B cell (primary cell): ENCODE measurements around the gene TMEM238L. TPM values are rescaled to one million over a fixed set of nuclear protein-coding genes. Genes with fewer than 3 reads are reported as not detected.

Source experiments
- ATAC-seq: fragments of 200-7000 bp; cut with Tn5 transposase; one replicate; pipeline ENCODE4 v1.10.0; 2021; ENCODE audit warnings: low read depth, mild to moderate bottlenecking, moderate number of reproducible peaks, moderate library complexity
- CTCF ChIA-PET: fragments of 350-600 bp; sonication (Branson Sonifier 250); formaldehyde crosslinking; loops from one replicate; lab custom pipeline; 2021; ENCODE audit warnings: antibody characterized with exemption, inconsistent platforms; lab: Charles Lee
- POLR2A ChIA-PET: fragments of 350-600 bp; sonication (Branson Sonifier 250); formaldehyde crosslinking; loops from one replicate; lab custom pipeline; 2021; ENCODE audit warnings: antibody characterized with exemption; lab: Charles Lee
- DNase-seq: peaks from one replicate; pipeline ENCODE4 v3.0.0; 2013
- H2AFZ ChIP-seq: 2 replicates; pipeline ENCODE4 v1.6.1; 2012; ENCODE audit warnings: mild to moderate bottlenecking, low read depth, low read length; ENCODE audit not compliant: insufficient read depth, poor library complexity, severe bottlenecking
- H3K27ac ChIP-seq, 2 donors: 1 replicate in 1 of 2; 2 replicates in 1 of 2; pipeline ENCODE4 v1.5.1; 2012 to 2013; ENCODE audit warnings: low read length in 2 of 2, mild to moderate bottlenecking in 2 of 2, moderate library complexity in 1 of 2
- H3K27me3 ChIP-seq, 4 experiments: fragments of 200-600 bp in 1 of 4; sonication (generic) in 1 of 4; replicated peaks in 1 of 4; 1 replicate in 2 of 4; 2 replicates in 2 of 4; pipeline versions ENCODE4 v1.6.1 to v1.7.0; 2013 to 2016; ENCODE audit warnings: low read length in 3 of 4, mild to moderate bottlenecking in 2 of 4, mixed read lengths in 1 of 4, moderate library complexity in 1 of 4; ENCODE audit not compliant: insufficient read depth in 4 of 4, control insufficient read depth in 3 of 4; ENCODE audit errors: control extremely low read depth in 1 of 4
- H3K36me3 ChIP-seq, 2 experiments: replicated peaks in 1 of 2; 1 replicate in 1 of 2; 2 replicates in 1 of 2; pipeline versions ENCODE4 v1.6.1 to v1.7.1; 2013; ENCODE audit warnings: low read length in 1 of 2; ENCODE audit not compliant: insufficient read depth in 2 of 2, control insufficient read depth in 1 of 2; ENCODE audit errors: control extremely low read depth in 1 of 2, extremely low read depth in 1 of 2
- H3K4me1 ChIP-seq, 2 donors: fragments of 200-600 bp in 1 of 2; sonication (generic) in 1 of 2; 1 replicate in 1 of 2; 2 replicates in 1 of 2; pipeline versions ENCODE4 v1.5.1 to v1.6.1; 2013 to 2017; ENCODE audit warnings: low read length in 2 of 2; ENCODE audit not compliant: control insufficient read depth in 2 of 2, insufficient read depth in 2 of 2
- H3K4me2 ChIP-seq: replicated peaks from 2 replicates; pipeline ENCODE3; 2012; ENCODE audit warnings: mild to moderate bottlenecking, low read depth, low read length; ENCODE audit not compliant: poor library complexity, severe bottlenecking
- H3K4me3 ChIP-seq, 5 experiments: fragments of 200-600 bp in 1 of 5; sonication (generic) in 1 of 5; 1 replicate in 3 of 5; 2 replicates in 2 of 5; pipeline versions ENCODE4 v1.5.1 to v1.7.0; 2011 to 2016; ENCODE audit warnings: low read length in 4 of 5, mild to moderate bottlenecking in 4 of 5, low read depth in 2 of 5, control low read depth in 1 of 5, moderate library complexity in 1 of 5; ENCODE audit not compliant: insufficient read depth in 1 of 5; ENCODE audit errors: control extremely low read depth in 1 of 5, extremely low read depth in 1 of 5
- H3K79me2 ChIP-seq: fragments of 200-600 bp; sonication (generic); one replicate; pipeline ENCODE4 v1.6.0; 2016; ENCODE audit warnings: low read length; ENCODE audit not compliant: control insufficient read depth, insufficient read depth
- H3K9ac ChIP-seq: fragments of 200-600 bp; sonication (generic); 2 replicates; pipeline ENCODE4 v1.6.1; 2017; ENCODE audit warnings: mild to moderate bottlenecking, low read length, moderate library complexity
- H3K9me3 ChIP-seq, 3 donors: one replicate each; pipeline versions ENCODE4 v1.6.1 to v1.7.1; 2013; ENCODE audit warnings: low read length in 2 of 3; ENCODE audit not compliant: control insufficient read depth in 2 of 3, insufficient read depth in 1 of 3; ENCODE audit errors: control extremely low read depth in 1 of 3
- H4K20me1 ChIP-seq: 2 replicates; pipeline ENCODE4 v1.6.0; 2012; ENCODE audit warnings: mild to moderate bottlenecking, low read length; ENCODE audit not compliant: insufficient read depth, control insufficient read depth, poor library complexity, severe bottlenecking
- H3K27ac Mint-ChIP-seq: one replicate; pipeline ENCODE4 v1.8.0; 2021; ENCODE audit warnings: mixed read lengths
- H3K27me3 Mint-ChIP-seq: one replicate; pipeline ENCODE4 v1.8.0; 2021; ENCODE audit warnings: mixed read lengths
- H3K4me1 Mint-ChIP-seq: one replicate; pipeline ENCODE4 v1.8.0; 2021; ENCODE audit warnings: mixed read lengths
- H3K4me3 Mint-ChIP-seq: one replicate; pipeline ENCODE4 v1.8.0; 2021; ENCODE audit warnings: mixed read lengths
- H3K9me3 Mint-ChIP-seq: one replicate; pipeline ENCODE4 v1.8.0; 2022; ENCODE audit warnings: mixed read lengths; ENCODE audit not compliant: insufficient read depth
- EZH2 ChIP-seq: IDR thresholded peaks from 2 replicates; pipeline ENCODE4 v1.6.1; 2012; ENCODE audit warnings: borderline replicate concordance, low read depth, mild to moderate bottlenecking, moderate library complexity, low read length; ENCODE audit not compliant: insufficient read depth, poor library complexity, severe bottlenecking
- WGBS: methylation state at CpG from one replicate; pipeline ENCODE4 v1.1.5; 2013; ENCODE audit warnings: missing lambda C conversion rate; ENCODE audit not compliant: insufficient coverage; 5-methylcytosine and 5-hydroxymethylcytosine counted together
- intact Hi-C: fragments of 100-400 bp; cut with micrococcal nuclease; formaldehyde crosslinking; loops from one replicate; pipeline ENCODE4 v1.10.0; 2022
- polyA plus RNA-seq: library from polyadenylated mRNA; depleted of rRNA; stranded (reverse); fragments of >200 nt; gene quantifications from 2 replicates; pipeline ENCODE4 v1.2.3, GENCODE V29; 2012
- total RNA-seq, 2 donors: library from RNA; stranded (reverse); fragments of 120-200 nt in 1 of 2; gene quantifications; 1 replicate in 1 of 2; 2 replicates in 1 of 2; pipeline versions ENCODE4 v1.2.3 to v1.2.4, GENCODE V29; 2013 to 2022
- TF ChIP-seq, protein P1 (sequence below): fragments of 200-600 bp; IDR thresholded peaks from one replicate; pipeline ENCODE4 v1.8.0; 2022; ENCODE audit warnings: antibody characterized with exemption, mild to moderate bottlenecking

Gene TMEM238L
- total and polyA plus RNA-seq, 2 donors (not counting 1 experiment from before 2014, with no cell fraction given), result not detected

DNA sequence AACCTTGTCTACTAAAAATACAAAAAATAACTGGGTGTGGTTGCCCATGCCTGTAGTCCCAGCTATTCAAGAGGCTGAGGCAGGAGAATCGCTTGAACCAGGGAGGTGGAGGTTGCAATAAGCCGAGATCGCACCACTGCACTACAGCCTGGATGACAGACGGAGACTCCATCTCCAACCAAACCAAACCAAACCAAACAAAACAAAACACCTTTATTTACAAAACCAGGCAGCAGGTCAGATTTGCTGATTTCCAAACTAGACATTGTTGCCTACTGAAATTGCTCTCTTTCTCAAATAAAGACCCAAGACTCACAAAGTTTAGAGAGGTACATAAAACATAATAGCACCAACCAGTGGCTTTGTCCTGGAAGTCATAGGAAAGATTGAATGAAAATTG, 5.7 kb upstream of the TMEM238L start:
- Histone ChIP-seq H4K20me1 (no peaks in the 10 kb centered on the region), H3K27ac (no peak overlapping the region), H3K4me3 (no peak overlapping the region), H3K4me1 (no peaks in the 10 kb centered on the region), H3K79me2 (no peaks in the 10 kb centered on the region), H3K4me2 (no peak overlapping the region), H3K9me3 (no peaks in the 10 kb centered on the region), H2AFZ (no peak overlapping the region), H3K27me3 (no peaks in the 10 kb centered on the region), H3K36me3 (no peaks in the 10 kb centered on the region), H3K9ac (no peak overlapping the region)
- intact Hi-C loops, result no loop called here
- TF ChIP-seq, protein P1, sequence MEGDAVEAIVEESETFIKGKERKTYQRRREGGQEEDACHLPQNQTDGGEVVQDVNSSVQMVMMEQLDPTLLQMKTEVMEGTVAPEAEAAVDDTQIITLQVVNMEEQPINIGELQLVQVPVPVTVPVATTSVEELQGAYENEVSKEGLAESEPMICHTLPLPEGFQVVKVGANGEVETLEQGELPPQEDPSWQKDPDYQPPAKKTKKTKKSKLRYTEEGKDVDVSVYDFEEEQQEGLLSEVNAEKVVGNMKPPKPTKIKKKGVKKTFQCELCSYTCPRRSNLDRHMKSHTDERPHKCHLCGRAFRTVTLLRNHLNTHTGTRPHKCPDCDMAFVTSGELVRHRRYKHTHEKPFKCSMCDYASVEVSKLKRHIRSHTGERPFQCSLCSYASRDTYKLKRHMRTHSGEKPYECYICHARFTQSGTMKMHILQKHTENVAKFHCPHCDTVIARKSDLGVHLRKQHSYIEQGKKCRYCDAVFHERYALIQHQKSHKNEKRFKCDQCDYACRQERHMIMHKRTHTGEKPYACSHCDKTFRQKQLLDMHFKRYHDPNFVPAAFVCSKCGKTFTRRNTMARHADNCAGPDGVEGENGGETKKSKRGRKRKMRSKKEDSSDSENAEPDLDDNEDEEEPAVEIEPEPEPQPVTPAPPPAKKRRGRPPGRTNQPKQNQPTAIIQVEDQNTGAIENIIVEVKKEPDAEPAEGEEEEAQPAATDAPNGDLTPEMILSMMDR, result no peak
- no peak for TF ChIP-seq EZH2
- DNase-seq, result no peak
- Mint-ChIP-seq H3K4me3 (no peak overlapping the region), H3K27ac (no peak overlapping the region), H3K4me1 (no peaks in the 10 kb centered on the region), H3K9me3 (no peaks in the 10 kb centered on the region), H3K27me3 (peaks cover 5% of the 10 kb centered on the region)
- ChIA-PET POLR2A (no interaction called here), CTCF (no interaction called here)
- no peak for ATAC-seq
- WGBS, result 97% methylated on average over 4 of the region's 4 CpGs

DNA sequence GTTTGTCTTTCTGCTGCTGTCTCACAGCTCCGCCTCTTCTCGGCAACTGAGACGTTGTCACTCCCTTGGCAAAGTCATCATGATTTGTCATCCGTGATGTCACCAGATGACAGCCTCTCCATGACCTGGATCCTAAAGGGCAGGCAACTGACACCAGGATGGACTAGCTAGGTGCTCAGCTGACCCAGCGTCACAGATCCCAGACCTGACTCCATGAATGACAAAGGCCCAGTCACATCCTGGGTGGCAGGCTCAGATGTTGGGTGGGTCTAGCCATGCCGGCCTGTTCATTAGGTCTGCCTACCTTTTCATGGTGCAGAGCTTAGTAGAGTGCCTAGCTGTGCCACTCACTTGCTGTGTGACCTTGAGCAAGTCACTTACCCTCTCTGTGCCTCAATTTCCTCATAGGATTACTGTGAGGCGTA, 3.8 kb upstream of the TMEM238L start:
- Histone ChIP-seq H3K79me2 (no peaks in the 10 kb centered on the region), H3K4me2 (no peak overlapping the region), H2AFZ (no peak overlapping the region), H3K9me3 (no peaks in the 10 kb centered on the region), H3K4me3 (no peak overlapping the region), H3K27me3 (no peaks in the 10 kb centered on the region), H3K4me1 (no peaks in the 10 kb centered on the region), H3K27ac (no peak overlapping the region), H3K9ac (no peak overlapping the region), H3K36me3 (no peaks in the 10 kb centered on the region), H4K20me1 (no peaks in the 10 kb centered on the region)
- WGBS, result 90% methylated on average over 6 of the region's 7 CpGs
- POLR2A ChIA-PET, result no interaction called here
- Mint-ChIP-seq H3K4me3 (no peak overlapping the region), H3K9me3 (no peaks in the 10 kb centered on the region), H3K27ac (no peak overlapping the region), H3K4me1 (no peaks in the 10 kb centered on the region), H3K27me3 (peaks cover 2% of the 10 kb centered on the region)
- ATAC-seq, result no peak
- DNase-seq, result no peak
- intact Hi-C loops, result no loop called here
- TF ChIP-seq, protein P1, result no peak
- no peak for TF ChIP-seq EZH2
- CTCF ChIA-PET, result no interaction called here
